GM19043 (cell line): ENCODE results near the gene SPNS3.

Experiments used
- ATAC-seq: cut with Tn5 transposase; IDR thresholded peaks from one replicate; pipeline ENCODE4 v1.9.1; 2021; ENCODE audit warnings: low read depth; ENCODE audit not compliant: unreplicated experiment

Gene SPNS3

GRCh38 chr17:4522661-4523060 is 88.9 kb downstream of the SPNS3 start:
- no peak for ATAC-seq

GRCh38 chr17:4523946-4524345 is 90.2 kb downstream of the SPNS3 start:
- no peak for ATAC-seq

- no peak for ATAC-seq
Measured at GRCh38 chr17:4525691-4526397, 92.1 kb downstream of the SPNS3 start.

- no peak for ATAC-seq
Measured at GRCh38 chr17:4527134-4527533, 93.4 kb downstream of the SPNS3 start.

GRCh38 chr17:4527566-4528125 is 93.9 kb downstream of the SPNS3 start:
- ATAC-seq = no peak

GRCh38 chr17:4529533-4530152 is 95.9 kb downstream of the SPNS3 start:
- ATAC-seq = no peak

- ATAC-seq = no peak
Measured at GRCh38 chr17:4530799-4531730, 97.3 kb downstream of the SPNS3 start.

- no peak for ATAC-seq
Measured at GRCh38 chr17:4531988-4532736, 98.4 kb downstream of the SPNS3 start.

GRCh38 chr17:4532860-4533522 is 99.3 kb downstream of the SPNS3 start:
- ATAC-seq = no peak

- no peak for ATAC-seq
Measured at GRCh38 chr17:4533523-4534504, 100.1 kb downstream of the SPNS3 start.

GRCh38 chr17:4534515-4534914 is 100.8 kb downstream of the SPNS3 start:
- ATAC-seq = no peak

GRCh38 chr17:4534928-4535666 is 101.4 kb downstream of the SPNS3 start:
- no peak for ATAC-seq

GRCh38 chr17:4535667-4536258 is 102.0 kb downstream of the SPNS3 start:
- no peak for ATAC-seq

- no peak for ATAC-seq
Measured at GRCh38 chr17:4536259-4536741, 102.6 kb downstream of the SPNS3 start.

- ATAC-seq = no peak
Measured at GRCh38 chr17:4536742-4537411, 103.1 kb downstream of the SPNS3 start.
